Measurements from ENCODE around the gene HMOX1. TPM values are rescaled to one million over a fixed set of nuclear protein-coding genes. Genes with fewer than 3 reads are reported as not detected.
"Not testable (repeated sequence)": the region's sequence is repeated elsewhere in the genome, so short reads cannot be mapped to it uniquely, and the experiment has no call there.

HMOX1 gene
- total RNA-seq, 1 donor from 2014 or later = 6.8 TPM

DNA sequence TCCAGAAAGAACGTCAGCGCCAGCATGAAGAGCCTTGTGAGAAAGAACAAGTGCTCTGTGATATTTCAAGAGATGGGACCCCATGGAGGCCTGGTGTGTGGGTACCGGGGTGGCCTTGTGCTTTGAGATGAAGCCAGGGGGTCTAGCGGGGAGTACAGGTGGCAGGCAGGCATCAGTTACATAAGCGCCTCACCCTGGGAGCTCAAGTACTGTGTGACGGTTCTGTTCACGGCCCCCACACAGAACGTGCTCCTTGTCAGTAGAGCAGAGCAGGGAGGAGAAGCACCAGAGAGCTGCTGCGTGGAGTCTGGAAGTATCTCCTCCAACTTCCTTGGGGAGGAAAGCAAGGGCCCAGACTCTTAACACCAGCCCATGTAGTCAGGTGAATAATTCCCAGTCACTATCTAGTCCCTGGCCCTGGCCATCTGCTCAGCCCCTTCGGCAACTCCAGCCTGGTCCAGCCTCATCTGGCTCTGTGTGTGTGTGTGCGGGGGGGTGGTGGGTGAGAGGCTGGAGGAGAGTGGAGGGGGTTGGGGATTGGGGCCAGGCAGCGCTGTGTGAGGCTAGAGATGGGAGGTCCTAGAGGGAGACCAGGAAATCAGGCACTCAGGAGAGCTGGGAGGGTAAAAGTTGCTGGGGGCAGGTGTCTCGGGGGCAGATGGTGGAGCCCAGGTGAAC lies 51.5 kb downstream of the HMOX1 start:
- DNase-seq (ENCODE audit: low spot score) = no peak

- DNase-seq (ENCODE audit: low spot score) = no peak
Measured at GRCh38 chr22:35434061-35434710, 53.3 kb downstream of the HMOX1 start.

DNA sequence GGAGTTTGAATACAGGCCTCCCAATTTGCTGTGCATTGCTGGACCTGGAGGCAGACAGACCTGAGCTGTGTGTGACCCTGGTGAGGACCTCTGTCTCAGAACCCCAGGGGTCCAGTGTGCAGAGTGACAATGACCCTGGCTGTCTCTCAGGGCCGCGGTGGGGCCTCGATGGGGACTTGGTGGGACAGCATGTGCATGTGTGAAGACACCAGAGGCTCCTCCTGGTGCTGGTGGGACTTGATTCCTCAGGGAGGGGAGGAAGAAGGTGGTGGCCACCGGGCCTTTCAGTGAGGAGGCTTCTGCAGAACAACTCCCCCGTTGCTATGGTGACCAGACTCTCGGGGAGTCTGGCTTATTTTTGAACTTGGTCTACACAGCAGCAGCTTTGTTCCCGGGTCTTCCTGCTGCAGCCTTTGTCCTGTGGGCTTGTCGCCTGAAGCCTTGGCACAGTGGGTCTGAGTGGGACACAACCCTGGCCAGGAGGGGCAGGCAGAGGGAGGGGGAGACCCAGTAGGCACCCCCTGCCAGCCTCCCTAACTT lies 54.4 kb downstream of the HMOX1 start:
- DNase-seq (ENCODE audit: low spot score) = no peak

GRCh38 chr22:35436421-35436820 lies 55.5 kb downstream of the HMOX1 start:
- no peak for DNase-seq (ENCODE audit: low spot score)

GRCh38 chr22:35437049-35437448 lies 56.2 kb downstream of the HMOX1 start:
- no peak for DNase-seq (ENCODE audit: low spot score)

- DNase-seq (ENCODE audit: low spot score) = not testable (repeated sequence)
Measured at GRCh38 chr22:35438673-35439364, 57.9 kb downstream of the HMOX1 start.

DNA sequence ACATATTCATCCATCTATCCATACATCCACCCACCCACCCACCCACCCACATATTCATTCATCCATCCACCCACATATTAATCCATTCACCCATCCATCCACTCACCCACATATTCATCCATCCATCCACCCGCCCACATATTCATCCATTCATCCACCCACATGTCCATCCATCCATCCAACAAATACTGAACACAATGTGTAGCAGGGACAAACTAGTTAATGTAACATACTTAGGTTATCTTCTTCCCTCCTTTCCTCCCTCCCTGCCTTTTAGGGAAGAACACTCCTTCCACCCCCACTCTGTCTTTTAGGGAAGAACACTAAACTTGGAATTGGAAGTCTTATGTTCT lies 58.4 kb downstream of the HMOX1 start:
- DNase-seq (ENCODE audit: low spot score) = no peak

DNA sequence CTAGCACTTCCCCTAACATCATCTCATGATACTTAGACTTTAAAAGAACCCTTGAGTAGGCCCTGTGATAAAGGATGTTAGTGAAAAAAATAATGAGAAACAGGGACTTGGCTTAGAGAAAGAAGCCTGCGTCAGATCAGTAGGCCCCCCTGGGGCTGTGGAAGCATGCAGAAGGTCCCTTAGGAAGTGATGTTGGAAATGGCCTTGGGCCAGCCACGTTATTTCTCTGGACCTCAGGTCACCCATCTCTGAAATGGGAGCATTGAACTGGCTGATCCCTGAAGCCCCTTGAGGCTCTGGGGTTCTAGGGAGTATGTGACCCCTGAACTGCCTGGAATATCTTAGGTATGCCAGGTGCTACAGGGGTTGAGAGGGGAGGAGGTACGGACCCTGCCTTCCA lies 59.2 kb downstream of the HMOX1 start:
- DNase-seq (ENCODE audit: low spot score) = no peak

DNA sequence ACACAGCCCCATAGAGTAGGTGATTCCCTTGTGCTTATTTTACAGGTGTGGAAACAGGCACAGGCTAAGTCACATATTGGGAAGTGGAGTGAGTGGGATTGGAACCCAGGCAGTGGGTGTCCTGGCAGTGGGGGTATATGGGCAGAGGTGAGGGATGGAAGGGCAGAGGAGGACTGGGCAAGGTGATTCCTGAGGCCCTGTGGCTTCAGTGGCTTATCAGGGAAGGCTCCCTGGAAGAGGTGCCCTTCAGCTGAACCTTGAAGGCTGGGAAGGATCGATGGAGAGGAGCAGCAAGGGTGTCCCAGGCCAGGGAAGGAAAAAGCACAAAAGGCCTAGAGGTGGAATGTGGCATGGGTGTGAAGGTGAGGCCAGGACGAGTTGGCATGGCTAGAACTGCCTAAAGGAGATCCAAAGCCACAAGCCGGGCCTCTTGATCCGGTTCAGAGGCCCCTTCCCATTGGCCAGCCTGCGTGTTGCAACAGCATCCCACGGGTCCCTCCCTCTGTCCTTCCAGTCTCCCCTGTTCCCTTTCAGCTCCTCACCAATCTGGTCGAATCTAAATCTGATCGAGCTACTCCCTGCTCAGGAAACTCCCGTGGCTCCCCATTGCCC lies 60.7 kb downstream of the HMOX1 start:
- DNase-seq (ENCODE audit: low spot score) = no peak

GRCh38 chr22:35442471-35442870 lies 61.6 kb downstream of the HMOX1 start:
- no peak for DNase-seq (ENCODE audit: low spot score)

DNA sequence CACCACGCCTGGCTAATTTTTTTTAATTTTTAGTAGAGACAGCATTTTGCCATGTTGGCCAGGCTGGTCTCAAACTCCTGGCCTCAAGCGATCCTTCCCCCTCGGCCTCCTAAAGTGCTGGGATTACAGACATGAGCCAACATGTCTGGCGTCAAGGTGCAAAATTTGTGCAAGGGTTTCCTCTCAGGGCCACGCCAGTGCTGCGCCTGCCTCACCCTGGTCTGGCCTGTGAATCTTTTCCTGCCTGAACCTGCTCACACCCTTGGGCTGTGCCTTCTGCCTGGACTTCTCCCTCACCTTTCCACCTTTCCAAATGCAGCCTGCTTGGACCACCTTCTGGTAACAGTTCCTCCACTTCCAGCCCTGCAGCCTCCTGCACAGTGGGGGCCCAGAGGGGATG lies 62.4 kb downstream of the HMOX1 start:
- DNase-seq (ENCODE audit: low spot score) = no peak

Other genes with a start within 250 kb of the HMOX1 start
- gene HMGXB4, start 123.6 kb upstream of the HMOX1 start, total RNA-seq = 21.9 TPM
- 36.9 TPM for gene TOM1, start 81.2 kb upstream of the HMOX1 start, total RNA-seq
- 27.9 TPM for gene MCM5, start 19.0 kb downstream of the HMOX1 start, total RNA-seq
- gene RASD2, start 159.7 kb downstream of the HMOX1 start, total RNA-seq = 8.7 TPM
- gene MB, start 236.2 kb downstream of the HMOX1 start, total RNA-seq = 3.4 TPM